Measurements from ENCODE around the gene IMPG1.

The IMPG1 gene

DNA sequence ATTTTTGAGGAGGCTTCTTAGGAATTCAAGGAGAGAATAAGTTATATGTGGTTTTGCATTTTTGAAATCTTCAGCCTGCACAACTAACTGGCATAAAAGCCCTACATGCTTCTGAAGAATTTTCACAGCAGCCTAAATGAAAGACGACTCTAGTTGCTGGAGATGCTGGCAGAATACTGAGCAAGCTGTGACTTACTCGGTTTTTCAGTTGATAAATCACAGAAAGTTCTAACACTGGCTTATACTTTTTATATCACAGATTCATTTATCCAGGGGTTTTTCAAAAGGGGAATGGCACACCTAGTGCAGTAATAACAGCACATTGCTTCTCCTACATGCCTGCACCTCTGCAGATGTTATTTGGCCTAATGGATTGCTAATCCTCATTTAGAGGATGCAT, 134.6 kb downstream of the IMPG1 start:
- no peaks in the 10 kb centered on the region for H3K9me3 ChIP-seq (ENCODE audit: severe bottlenecking)
- H3K4me3 ChIP-seq (ENCODE audit: low read depth, low read length) = no peak overlapping the region
- no peaks in the 10 kb centered on the region for H3K36me3 ChIP-seq
- TF ChIP-seq, protein P1, sequence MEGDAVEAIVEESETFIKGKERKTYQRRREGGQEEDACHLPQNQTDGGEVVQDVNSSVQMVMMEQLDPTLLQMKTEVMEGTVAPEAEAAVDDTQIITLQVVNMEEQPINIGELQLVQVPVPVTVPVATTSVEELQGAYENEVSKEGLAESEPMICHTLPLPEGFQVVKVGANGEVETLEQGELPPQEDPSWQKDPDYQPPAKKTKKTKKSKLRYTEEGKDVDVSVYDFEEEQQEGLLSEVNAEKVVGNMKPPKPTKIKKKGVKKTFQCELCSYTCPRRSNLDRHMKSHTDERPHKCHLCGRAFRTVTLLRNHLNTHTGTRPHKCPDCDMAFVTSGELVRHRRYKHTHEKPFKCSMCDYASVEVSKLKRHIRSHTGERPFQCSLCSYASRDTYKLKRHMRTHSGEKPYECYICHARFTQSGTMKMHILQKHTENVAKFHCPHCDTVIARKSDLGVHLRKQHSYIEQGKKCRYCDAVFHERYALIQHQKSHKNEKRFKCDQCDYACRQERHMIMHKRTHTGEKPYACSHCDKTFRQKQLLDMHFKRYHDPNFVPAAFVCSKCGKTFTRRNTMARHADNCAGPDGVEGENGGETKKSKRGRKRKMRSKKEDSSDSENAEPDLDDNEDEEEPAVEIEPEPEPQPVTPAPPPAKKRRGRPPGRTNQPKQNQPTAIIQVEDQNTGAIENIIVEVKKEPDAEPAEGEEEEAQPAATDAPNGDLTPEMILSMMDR (IDR thresholded peaks at IDR 0.05; ENCODE audit: low read depth, low read length) = no peak
- DNase-seq = no peak
- no peak overlapping the region for H3K27ac ChIP-seq
- no peaks in the 10 kb centered on the region for H3K27me3 ChIP-seq (ENCODE audit: insufficient read depth, low read depth, severe bottlenecking)

DNA sequence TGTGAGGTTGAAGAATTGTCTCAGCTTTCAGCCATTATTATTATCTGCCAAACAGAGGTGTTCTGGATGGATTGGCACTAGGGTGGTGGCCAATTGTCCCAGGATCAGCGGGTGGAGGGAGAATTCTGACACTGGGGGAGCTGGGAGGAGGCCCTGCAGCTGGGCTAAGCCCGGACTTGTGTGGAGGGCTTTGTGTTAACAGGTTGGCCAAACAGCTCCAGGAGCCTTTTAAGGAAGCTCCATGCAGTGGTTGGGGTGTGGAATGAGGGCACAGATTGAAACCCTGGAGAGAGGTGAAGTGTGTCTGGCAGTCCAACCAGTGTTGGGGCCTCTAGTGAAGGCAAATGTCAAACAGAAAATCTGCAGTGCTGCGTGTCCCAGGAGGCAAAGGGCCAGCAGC, 135.8 kb downstream of the IMPG1 start:
- Histone ChIP-seq H3K36me3 (no peaks in the 10 kb centered on the region), H3K9me3 (ENCODE audit: severe bottlenecking) (no peaks in the 10 kb centered on the region), H3K4me3 (ENCODE audit: low read depth, low read length) (no peak overlapping the region), H3K27me3 (ENCODE audit: insufficient read depth, low read depth, severe bottlenecking) (no peaks in the 10 kb centered on the region), H3K27ac (no peak overlapping the region)
- DNase-seq = no peak
- TF ChIP-seq, protein P1 (IDR thresholded peaks at IDR 0.05; ENCODE audit: low read depth, low read length) = no peak

DNA sequence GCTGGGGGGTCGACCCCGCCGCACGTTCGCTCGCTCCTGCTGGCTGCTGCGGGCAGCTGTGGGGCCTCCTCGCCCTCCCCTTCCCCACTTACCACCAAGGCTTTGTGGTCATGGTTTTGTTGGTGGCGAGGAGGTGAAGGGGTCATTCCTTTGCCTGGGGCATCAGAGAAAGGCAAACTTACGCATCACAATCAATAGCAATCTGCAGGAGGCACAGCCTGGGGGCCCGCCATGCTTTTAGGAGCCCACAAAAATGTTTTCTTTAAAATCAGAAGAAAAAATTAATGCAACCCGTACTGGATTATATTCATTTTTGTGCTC, 137.0 kb downstream of the IMPG1 start:
- TF ChIP-seq, protein P1 (IDR thresholded peaks at IDR 0.05; ENCODE audit: low read depth, low read length) = no peak
- Histone ChIP-seq H3K36me3 (no peaks in the 10 kb centered on the region), H3K27ac (no peak overlapping the region), H3K4me3 (ENCODE audit: low read depth, low read length) (no peak overlapping the region; the same call in 1 of the 2 replicates), H3K27me3 (ENCODE audit: insufficient read depth, low read depth, severe bottlenecking) (no peaks in the 10 kb centered on the region), H3K9me3 (ENCODE audit: severe bottlenecking) (no peaks in the 10 kb centered on the region)
- DNase-seq = no peak

DNA sequence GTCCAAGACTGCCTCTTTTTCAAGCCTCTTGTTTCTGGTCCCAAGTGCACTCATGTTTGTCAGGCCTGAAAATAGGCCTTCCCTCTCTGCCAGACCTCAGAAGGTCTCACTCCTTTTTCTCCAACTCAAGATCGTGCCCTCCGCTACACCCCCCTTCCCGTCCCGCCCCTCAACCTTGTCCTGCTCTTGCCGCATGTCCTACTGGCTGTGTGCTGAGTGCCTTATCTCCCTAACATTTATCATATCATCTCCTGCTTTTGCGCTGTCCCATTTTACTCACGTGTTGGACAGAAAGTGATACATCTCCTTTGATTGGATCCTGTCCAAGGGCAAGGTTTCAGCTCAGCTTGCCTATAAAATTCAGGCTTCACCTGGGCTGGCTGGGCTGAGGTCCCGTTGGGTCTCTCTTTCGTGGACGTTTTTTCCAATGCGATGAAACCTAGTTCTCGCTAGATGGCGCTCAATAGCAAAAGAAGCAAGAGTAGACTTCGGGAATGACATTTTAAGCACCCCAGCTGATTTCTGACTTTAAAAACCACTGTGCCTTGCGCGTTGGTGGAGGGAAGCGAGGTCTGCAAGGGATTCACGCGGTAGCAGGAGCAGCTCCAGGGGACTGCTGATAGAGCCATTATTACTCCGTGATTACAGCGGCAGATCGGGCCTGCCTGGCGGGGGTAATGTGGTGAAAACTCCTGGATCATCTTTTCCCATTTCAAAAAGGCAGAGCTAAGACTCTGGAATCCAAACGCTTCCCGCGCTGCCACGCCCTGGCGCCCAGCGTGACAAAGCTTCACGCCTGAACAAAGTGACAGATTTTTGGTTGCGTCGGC, 137.6 kb downstream of the IMPG1 start:
- no peaks in the 10 kb centered on the region for H3K9me3 ChIP-seq (ENCODE audit: severe bottlenecking)
- H3K36me3 ChIP-seq = no peaks in the 10 kb centered on the region
- peak overlapping the region; percentile 8 for H3K4me3 ChIP-seq (ENCODE audit: low read depth, low read length)
- TF ChIP-seq, protein P1 (IDR thresholded peaks at IDR 0.05; ENCODE audit: low read depth, low read length) = peak; percentile 68
- H3K27me3 ChIP-seq (ENCODE audit: insufficient read depth, low read depth, severe bottlenecking) = no peaks in the 10 kb centered on the region
- H3K27ac ChIP-seq = no peak overlapping the region
- DNase-seq = peak; percentile 43

DNA sequence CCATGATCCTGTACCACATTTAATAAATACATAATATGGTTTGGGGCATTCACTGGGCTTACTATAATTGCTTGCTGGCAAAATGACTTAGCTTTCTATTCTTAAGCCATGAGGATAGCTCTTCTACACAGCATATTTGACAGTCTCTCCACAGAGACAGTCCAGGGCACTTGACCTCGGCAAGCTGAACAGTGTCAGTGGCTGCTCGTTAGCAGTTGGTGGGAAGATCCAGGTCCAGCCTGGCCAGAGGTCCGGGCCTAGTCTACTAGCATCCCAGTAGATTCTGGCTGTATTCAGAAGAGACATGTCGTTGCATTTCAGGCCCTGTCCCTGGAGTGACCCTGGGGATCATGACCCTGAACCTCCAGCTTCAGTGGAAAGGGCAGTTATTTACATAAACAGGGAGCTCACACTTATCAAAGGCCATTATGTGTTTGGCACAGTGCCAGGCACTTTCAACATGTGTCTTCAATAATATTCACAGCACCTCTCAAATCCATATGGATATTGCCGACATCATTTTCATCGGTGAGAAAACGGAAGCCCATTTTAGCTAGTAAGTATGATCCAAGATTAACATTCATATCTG, 139.0 kb downstream of the IMPG1 start:
- no peaks in the 10 kb centered on the region for H3K36me3 ChIP-seq
- no peak for DNase-seq
- no peaks in the 10 kb centered on the region for H3K27me3 ChIP-seq (ENCODE audit: insufficient read depth, low read depth, severe bottlenecking)
- no peak overlapping the region for H3K4me3 ChIP-seq (ENCODE audit: low read depth, low read length)
- H3K27ac ChIP-seq = no peak overlapping the region
- H3K9me3 ChIP-seq (ENCODE audit: severe bottlenecking) = no peaks in the 10 kb centered on the region
- TF ChIP-seq, protein P1 (IDR thresholded peaks at IDR 0.05; ENCODE audit: low read depth, low read length) = no peak

Measured in WERI-Rb-1 (cell line).